ENCODE results near the gene ESYT1. TPM values are rescaled to one million over a fixed set of nuclear protein-coding genes. Genes with fewer than 3 reads are reported as not detected.

The ESYT1 gene
- total and polyA plus RNA-seq, 9 of the 15 experiments (the other 6 are each of a cell fraction or from before 2014, with no cell fraction given): 132 to 420 (median 164) TPM

DNA sequence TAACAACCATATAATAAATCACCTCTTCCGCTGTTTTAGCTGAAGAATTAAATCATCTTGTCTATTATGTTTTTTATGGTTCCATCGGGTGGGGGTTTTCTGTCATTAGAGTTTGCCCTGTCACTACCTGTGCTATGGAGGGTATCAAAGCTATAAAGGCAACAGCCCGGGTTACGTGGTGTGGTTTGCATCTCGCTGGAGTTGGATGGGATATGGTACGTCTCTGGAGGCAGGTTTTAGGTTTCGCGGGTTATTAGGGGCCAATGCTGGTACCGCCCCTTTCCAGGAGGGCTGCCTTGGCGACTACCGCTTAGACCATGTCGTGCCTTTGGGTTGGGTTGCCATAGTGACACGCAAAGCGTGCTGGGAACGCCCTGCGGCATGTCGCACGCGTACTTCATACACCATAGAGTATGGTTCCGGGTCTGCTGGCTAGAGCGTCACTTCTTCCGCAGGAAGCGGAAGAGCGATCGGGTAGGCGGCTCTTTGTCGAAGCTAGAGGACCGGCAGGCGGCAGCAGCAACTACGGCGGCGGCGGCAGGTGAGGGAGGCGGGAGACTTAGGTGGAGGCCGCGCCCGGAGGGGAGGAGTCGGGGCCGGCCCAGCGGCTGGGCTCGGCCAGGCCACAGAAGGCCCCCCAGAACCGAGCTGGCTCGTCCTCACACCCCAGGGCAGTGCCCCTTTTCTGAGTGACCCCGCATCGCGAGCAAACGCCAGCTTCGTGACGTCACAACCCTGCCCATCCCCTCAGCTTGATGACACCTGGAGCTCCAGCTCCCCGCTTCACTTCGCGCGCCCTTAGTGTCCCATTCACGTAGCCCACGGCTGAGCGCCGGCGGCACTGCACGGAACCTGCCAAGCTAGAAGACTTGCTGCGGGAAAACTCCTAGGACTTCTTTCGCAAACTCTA, 10.0 kb upstream of the ESYT1 start, which contains the start of gene ZC3H10 (continued):
- TF ChIP-seq AFF1 (IDR thresholded peaks at IDR 0.05; ENCODE audit: low read depth in 1 of 2, partially characterized antibody in 2 of 2) (peak in 1 of 2 experiments; percentile 32), PHF20 (IDR thresholded peaks at IDR 0.05; ENCODE audit: partially characterized antibody) (peak; percentile 93), POLR2G (IDR thresholded peaks at IDR 0.05; ENCODE audit: low read depth, low read length) (peak; percentile 94), HNRNPL (IDR thresholded peaks at IDR 0.05; ENCODE audit: low read depth, low read length) (0 out of 2 replicates have a peak, but pooled peaks have one; percentile 39), SIX5 (IDR thresholded peaks at IDR 0.05; ENCODE audit: borderline replicate concordance in 1 of 2, insufficient read depth in 1 of 2, low read depth in 1 of 2, low read length in 2 of 2) (peak; percentile 29 to 36; a peak in 2 of 4 replicates), CREM (IDR thresholded peaks at IDR 0.05; ENCODE audit: low read depth) (peak; percentile 87), ZNF668 (CRISPR knock-in tag; IDR thresholded peaks at IDR 0.05) (no peak), THRAP3 (IDR thresholded peaks at IDR 0.05; ENCODE audit: borderline replicate concordance) (peak; percentile 100), EWSR1 (IDR thresholded peaks at IDR 0.05; ENCODE audit: borderline replicate concordance, low read depth, partially characterized antibody) (no peak), TAF1 (IDR thresholded peaks at IDR 0.05; ENCODE audit: control insufficient read depth, extremely low read depth, insufficient read depth, low read length, severe bottlenecking) (peak; percentile 92), BDP1 (IDR thresholded peaks at IDR 0.05; ENCODE audit: insufficient read depth, insufficient read length) (no peak), XRCC5 (IDR thresholded peaks at IDR 0.05; ENCODE audit: low read depth, low read length) (peak; percentile 74; the same call in 1 of the 2 replicates), HDAC8 (tag; IDR thresholded peaks at IDR 0.05) (peak; percentile 49; the same call in 1 of the 2 replicates), HSF4 (CRISPR knock-in tag; IDR thresholded peaks at IDR 0.05; ENCODE audit: borderline replicate concordance) (no peak), ZBTB17 (CRISPR knock-in tag; IDR thresholded peaks at IDR 0.05) (peak; percentile 84), SPI1 (IDR thresholded peaks at IDR 0.05; ENCODE audit: borderline replicate concordance, low read depth, low read length) (peak; percentile 82), MBD2 (IDR thresholded peaks at IDR 0.05; ENCODE audit: borderline replicate concordance, low read depth) (peak; percentile 86; the same call in 1 of the 2 replicates), SNRNP70 (optimal IDR thresholded peaks at IDR 0.05; ENCODE audit: low read depth, low read length) (peak; percentile 76)
- TF ChIP-seq, protein P1, sequence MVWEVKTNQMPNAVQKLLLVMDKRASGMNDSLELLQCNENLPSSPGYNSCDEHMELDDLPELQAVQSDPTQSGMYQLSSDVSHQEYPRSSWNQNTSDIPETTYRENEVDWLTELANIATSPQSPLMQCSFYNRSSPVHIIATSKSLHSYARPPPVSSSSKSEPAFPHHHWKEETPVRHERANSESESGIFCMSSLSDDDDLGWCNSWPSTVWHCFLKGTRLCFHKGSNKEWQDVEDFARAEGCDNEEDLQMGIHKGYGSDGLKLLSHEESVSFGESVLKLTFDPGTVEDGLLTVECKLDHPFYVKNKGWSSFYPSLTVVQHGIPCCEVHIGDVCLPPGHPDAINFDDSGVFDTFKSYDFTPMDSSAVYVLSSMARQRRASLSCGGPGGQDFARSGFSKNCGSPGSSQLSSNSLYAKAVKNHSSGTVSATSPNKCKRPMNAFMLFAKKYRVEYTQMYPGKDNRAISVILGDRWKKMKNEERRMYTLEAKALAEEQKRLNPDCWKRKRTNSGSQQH (CRISPR knock-in tag; IDR thresholded peaks at IDR 0.05): peak; percentile 98
- TF ChIP-seq, protein P2, sequence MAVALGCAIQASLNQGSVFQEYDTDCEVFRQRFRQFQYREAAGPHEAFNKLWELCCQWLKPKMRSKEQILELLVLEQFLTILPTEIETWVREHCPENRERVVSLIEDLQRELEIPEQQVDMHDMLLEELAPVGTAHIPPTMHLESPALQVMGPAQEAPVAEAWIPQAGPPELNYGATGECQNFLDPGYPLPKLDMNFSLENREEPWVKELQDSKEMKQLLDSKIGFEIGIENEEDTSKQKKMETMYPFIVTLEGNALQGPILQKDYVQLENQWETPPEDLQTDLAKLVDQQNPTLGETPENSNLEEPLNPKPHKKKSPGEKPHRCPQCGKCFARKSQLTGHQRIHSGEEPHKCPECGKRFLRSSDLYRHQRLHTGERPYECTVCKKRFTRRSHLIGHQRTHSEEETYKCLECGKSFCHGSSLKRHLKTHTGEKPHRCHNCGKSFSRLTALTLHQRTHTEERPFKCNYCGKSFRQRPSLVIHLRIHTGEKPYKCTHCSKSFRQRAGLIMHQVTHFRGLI (CRISPR knock-in tag; IDR thresholded peaks at IDR 0.05): no peak

All from K562 (cell line).